Uterus (tissue), 4 donors: Measurements from ENCODE around the gene CDC16. TPM values are rescaled to one million over a fixed set of nuclear protein-coding genes. Genes with fewer than 3 reads are reported as not detected.

Source experiments
- DNase-seq, 2 donors: peaks; one replicate each; pipeline ENCODE4 v3.0.0-alpha.2; 2019 to 2020
- H3K27ac ChIP-seq, 2 donors: fragments of 200-600 bp; sonication (generic); 1 replicate in 1 of 2; 2 replicates in 1 of 2; pipeline ENCODE4 v1.5.1; 2016 to 2018
- H3K27me3 ChIP-seq, 2 donors: fragments of 200-600 bp; sonication (generic); one replicate each; pipeline ENCODE4 v1.5.1; 2018 to 2019; ENCODE audit warnings: control low read depth in 1 of 2
- H3K36me3 ChIP-seq, 2 donors: fragments of 200-600 bp; sonication (generic); one replicate each; pipeline ENCODE4 v1.5.1; 2019; ENCODE audit warnings: control low read depth in 1 of 2
- H3K4me1 ChIP-seq, 2 donors: fragments of 200-600 bp; sonication (generic); one replicate each; pipeline ENCODE4 v1.5.1; 2018 to 2019; ENCODE audit warnings: control low read depth in 1 of 2
- H3K4me3 ChIP-seq, 2 donors: fragments of 200-600 bp; sonication (generic); 1 replicate in 1 of 2; 2 replicates in 1 of 2; pipeline ENCODE4 v1.5.1; 2018 to 2019; ENCODE audit warnings: mild to moderate bottlenecking in 1 of 2
- H3K9me3 ChIP-seq, 2 donors: fragments of 200-600 bp; sonication (generic); one replicate each; pipeline ENCODE4 v1.5.1; 2019; ENCODE audit warnings: control low read depth in 1 of 2
- POLR2A ChIP-seq, 2 donors: fragments of 450-650 bp; IDR thresholded peaks; one replicate each; pipeline ENCODE4 v1.6.1; 2016; ENCODE audit warnings: antibody characterized with exemption in 2 of 2, mild to moderate bottlenecking in 1 of 2, moderate library complexity in 1 of 2
- intact Hi-C: fragments of 100-400 bp; cut with DNase I; formaldehyde crosslinking; loops from one replicate; pipeline ENCODE4 v1.15.1; 2023; ENCODE audit warnings: low total_unique reads
- total RNA-seq, 4 donors: library from RNA; depleted of rRNA in 3 of 4; stranded (reverse); fragments of >200 nt in 3 of 4; gene quantifications; one replicate each; pipeline versions ENCODE4 v1.1.0 to v1.2.4, GENCODE V29; 2014 to 2023
- TF ChIP-seq, protein P1 (sequence below), 4 experiments: fragments of 200-600 bp in 2 of 4; fragments of 450-650 bp in 2 of 4; sonication (generic) in 2 of 4; IDR thresholded peaks; one replicate each; pipeline ENCODE4 v1.5.1; 2016 to 2019; ENCODE audit warnings: antibody characterized with exemption in 4 of 4, mild to moderate bottlenecking in 2 of 4, moderate library complexity in 1 of 4
- donor health status: DM: yes; HTN: yes; CAD: no.

CDC16 gene
- total RNA-seq, 4 donors from 2014 or later, result 25.0 to 103 (median 53.5) TPM

DNA sequence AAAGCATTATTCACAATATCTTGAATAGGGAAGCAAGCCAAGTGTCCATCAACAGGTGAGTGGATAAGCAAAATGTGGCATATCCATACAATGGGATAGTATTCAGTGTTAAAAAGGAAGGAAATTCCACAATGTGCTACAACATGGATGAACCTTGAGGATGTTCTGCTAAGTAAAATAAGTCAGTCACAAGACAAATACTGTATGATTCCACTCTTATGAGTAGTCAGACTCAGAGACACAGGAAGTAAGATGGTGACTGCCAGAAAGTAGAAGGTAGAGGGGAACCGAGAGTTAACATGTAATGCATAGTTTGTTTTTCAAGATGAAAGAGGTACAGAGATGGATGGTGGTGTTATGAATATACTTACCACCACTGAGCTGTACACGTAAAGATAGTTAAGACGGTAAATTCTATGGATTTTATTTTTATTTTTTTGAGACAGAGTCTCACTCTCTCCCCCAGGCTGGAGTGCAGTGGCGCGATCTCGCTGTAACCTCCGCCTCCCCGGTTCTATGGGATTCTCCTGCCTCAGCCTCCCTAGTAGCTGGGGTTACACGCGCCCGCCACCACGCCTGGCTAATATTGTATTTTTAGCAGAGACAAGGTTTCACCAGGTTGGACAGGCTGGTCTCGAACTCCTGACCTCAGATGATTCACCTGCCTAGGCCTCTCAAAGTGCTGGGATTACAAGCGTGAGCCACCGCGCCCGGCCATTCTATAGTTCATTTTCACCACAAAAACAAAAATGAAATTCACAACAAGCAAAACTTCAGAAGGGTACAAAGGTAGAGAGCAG lies 78.6 kb downstream of the CDC16 start:
- Histone ChIP-seq H3K36me3 (no peaks in the 10 kb centered on the region), H3K4me1 (peaks cover 0 to 3% of the 10 kb centered on the region in 2 donors), H3K4me3 (peak overlapping the region; percentile 28 to 96), H3K9me3 (no peaks in the 10 kb centered on the region), H3K27me3 (no peaks in the 10 kb centered on the region), H3K27ac (peak overlapping the region; percentile 85 to 94)
- TF ChIP-seq, protein P1, sequence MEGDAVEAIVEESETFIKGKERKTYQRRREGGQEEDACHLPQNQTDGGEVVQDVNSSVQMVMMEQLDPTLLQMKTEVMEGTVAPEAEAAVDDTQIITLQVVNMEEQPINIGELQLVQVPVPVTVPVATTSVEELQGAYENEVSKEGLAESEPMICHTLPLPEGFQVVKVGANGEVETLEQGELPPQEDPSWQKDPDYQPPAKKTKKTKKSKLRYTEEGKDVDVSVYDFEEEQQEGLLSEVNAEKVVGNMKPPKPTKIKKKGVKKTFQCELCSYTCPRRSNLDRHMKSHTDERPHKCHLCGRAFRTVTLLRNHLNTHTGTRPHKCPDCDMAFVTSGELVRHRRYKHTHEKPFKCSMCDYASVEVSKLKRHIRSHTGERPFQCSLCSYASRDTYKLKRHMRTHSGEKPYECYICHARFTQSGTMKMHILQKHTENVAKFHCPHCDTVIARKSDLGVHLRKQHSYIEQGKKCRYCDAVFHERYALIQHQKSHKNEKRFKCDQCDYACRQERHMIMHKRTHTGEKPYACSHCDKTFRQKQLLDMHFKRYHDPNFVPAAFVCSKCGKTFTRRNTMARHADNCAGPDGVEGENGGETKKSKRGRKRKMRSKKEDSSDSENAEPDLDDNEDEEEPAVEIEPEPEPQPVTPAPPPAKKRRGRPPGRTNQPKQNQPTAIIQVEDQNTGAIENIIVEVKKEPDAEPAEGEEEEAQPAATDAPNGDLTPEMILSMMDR (IDR thresholded peaks at IDR 0.05), result no peak
- intact Hi-C loops, result no loop called here
- DNase-seq, result no peak

DNA sequence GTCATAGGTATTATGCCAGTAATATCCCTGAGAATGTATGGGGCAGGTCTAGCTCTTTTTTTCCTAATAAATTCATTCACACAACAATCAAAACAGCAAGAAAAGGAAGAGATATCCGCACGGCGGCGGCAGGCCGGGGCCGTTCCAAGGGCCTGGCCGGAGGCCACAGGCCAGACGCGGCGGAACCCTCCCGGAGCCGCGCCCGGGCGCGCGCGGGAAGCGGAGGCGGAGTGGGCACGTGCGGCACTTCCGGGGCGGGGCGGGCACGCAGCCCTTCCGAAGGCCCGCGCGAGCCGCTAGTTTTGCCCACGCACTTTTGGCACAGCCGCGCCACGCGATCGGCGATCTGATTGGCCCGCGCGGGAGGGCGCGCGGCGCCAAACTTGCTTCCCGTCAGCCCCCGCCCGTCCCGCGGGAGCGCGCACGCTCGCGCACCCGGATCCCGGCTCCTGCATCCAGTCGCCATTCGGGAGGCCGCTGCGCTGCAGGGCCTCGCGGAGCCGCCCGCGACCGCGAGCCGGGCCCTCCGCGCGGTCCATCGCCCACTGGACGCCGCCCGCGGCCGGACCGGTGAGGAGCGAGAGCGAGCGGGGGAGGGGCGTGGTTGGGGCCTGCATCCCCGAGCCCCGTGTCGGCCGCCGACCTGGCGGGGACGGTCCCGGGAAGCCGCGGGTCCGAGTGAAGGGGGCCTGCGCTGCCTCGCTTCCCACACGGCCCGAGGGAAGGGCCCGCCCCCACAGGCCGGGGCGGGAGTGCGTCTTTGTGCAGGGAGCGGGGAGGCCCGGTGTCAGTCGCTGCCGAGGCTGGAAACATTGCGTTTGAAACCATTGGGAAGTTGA lies 79.6 kb downstream of the CDC16 start, which contains the start of gene CHAMP1:
Gene CHAMP1 (plus strand): TSS at position 430 of the 839 bp plus-strand sequence. CDS start 9,340 bp downstream, outside the sequence.
- H3K4me1 ChIP-seq, result peaks cover 0 to 3% of the 10 kb centered on the region in 2 donors
- intact Hi-C loops, result no loop called here
- TF ChIP-seq, protein P1 (IDR thresholded peaks at IDR 0.05), result peak in 2 of 4 experiments; percentile 22 to 27
- peak; percentile 83 to 94 for TF ChIP-seq POLR2A (IDR thresholded peaks at IDR 0.05)

DNA sequence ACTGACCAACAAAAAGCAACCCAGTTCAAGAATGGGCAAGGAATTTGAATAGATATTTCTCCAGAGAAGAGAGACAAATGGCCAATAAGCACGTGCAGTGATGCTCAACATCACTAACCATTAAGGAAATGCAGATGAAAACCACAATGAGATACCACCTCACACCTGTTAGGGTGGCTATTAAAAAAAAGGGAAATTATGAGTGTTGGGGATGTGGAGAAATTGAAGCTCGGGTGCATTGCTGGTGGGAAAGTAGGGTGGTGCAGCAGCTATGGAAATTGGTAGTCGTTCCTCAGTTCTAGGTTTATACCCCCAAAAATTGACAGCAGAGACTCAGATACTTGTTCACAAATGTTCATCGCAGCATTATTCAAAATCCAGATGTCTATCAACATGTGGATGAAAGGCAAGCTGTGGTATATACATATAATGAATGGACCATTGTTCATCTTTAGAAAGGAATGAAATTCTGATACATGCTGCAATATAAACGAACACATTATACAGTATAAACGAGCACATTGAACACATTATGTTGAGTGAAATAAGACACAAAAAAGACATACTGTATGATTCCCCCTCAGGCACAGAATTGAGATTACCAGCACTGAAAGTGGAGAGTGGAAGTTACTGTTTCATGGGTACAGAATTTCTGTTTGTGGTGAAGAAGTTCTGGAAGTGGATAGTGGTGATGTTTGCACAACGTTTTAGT lies 80.5 kb downstream of the CDC16 start:
- no peaks in the 10 kb centered on the region for H3K27me3 ChIP-seq
- peak overlapping the region; percentile 85 to 94 for H3K27ac ChIP-seq
- H3K36me3 ChIP-seq, result no peaks in the 10 kb centered on the region
- TF ChIP-seq POLR2A (IDR thresholded peaks at IDR 0.05), result no peak
- TF ChIP-seq, protein P1 (IDR thresholded peaks at IDR 0.05), result no peak
- no peaks in the 10 kb centered on the region for H3K9me3 ChIP-seq
- H3K4me1 ChIP-seq, result peaks cover 0 to 3% of the 10 kb centered on the region in 2 donors
- intact Hi-C loops, result no loop called here
- H3K4me3 ChIP-seq, result peak overlapping the region; percentile 52 to 96
- DNase-seq, result no peak

More for the DNA sequence above, 79.6 kb downstream of the CDC16 start, which contains the start of gene CHAMP1:
- Histone ChIP-seq H3K36me3 (no peaks in the 10 kb centered on the region), H3K27me3 (no peaks in the 10 kb centered on the region), H3K9me3 (no peaks in the 10 kb centered on the region), H3K27ac (peak within 1 kb of the TSS; percentile 85 to 94), H3K4me3 (peak within 1 kb of the TSS; percentile 52 to 96)
- DNase-seq, result peak; percentile 94 to 98

DNA sequence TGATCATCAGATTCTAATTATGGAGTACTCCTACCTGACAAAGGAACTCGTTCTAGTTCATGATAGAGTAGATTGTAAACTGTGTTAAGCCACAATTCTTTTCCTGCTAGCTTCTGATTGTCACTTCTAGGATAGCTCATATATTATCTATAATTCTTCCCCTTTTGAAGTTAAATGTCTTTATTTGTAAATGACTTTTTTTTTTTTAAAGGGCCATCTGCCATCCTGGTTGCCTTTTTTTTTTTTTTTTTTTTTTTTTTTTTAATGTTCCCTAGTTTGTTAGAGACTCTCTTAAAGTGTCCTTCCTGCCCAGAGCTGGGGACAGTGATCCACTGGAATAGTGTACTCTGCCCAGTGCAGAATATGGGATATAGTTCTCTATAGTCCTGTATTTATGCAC lies 83.9 kb downstream of the CDC16 start:
- Histone ChIP-seq H3K4me1 (no peaks in the 10 kb centered on the region), H3K4me3 (no peak overlapping the region), H3K27me3 (no peaks in the 10 kb centered on the region), H3K9me3 (no peaks in the 10 kb centered on the region), H3K36me3 (no peaks in the 10 kb centered on the region), H3K27ac (no peak overlapping the region)
- DNase-seq, result no peak
- no peak for TF ChIP-seq POLR2A (IDR thresholded peaks at IDR 0.05)
- TF ChIP-seq, protein P1 (IDR thresholded peaks at IDR 0.05), result no peak
- intact Hi-C loops, result no loop called here
